MM.1S (cell line): ENCODE measurements around the gene EPHA10.

Source experiments
- DNase-seq: peaks from one replicate; pipeline ENCODE4 v3.0.0-alpha.2; 2015
- H2AFZ ChIP-seq: fragments of 300-600 bp; sonication (generic); 2 replicates; pipeline ENCODE4 v1.6.0; 2016; ENCODE audit warnings: antibody characterized with exemption, low read length
- H3F3A ChIP-seq: fragments of 300-600 bp; sonication (generic); 2 replicates; pipeline ENCODE4 v1.6.1; 2016; ENCODE audit warnings: mild to moderate bottlenecking, antibody characterized with exemption, low read length, moderate library complexity, mixed read lengths; ENCODE audit not compliant: insufficient read depth
- H3K27ac ChIP-seq: fragments of 300-600 bp; sonication (generic); 2 replicates; pipeline ENCODE4 v1.5.1; 2016; ENCODE audit warnings: mild to moderate bottlenecking, low read length
- H3K27me3 ChIP-seq: fragments of 300-600 bp; sonication (generic); replicated peaks from 2 replicates; pipeline ENCODE4 v1.6.0; 2016; ENCODE audit warnings: low read length; ENCODE audit not compliant: insufficient read depth
- H3K36me3 ChIP-seq: fragments of 300-600 bp; sonication (generic); replicated peaks from 2 replicates; pipeline ENCODE4 v1.6.1; 2016; ENCODE audit warnings: mild to moderate bottlenecking, low read length, mixed read lengths; ENCODE audit not compliant: insufficient read depth
- H3K4me1 ChIP-seq: fragments of 300-600 bp; sonication (generic); 2 replicates; pipeline ENCODE4 v1.6.1; 2016; ENCODE audit warnings: low read length, mixed read lengths
- H3K4me2 ChIP-seq: fragments of 300-600 bp; sonication (generic); 2 replicates; pipeline ENCODE4 v1.6.0; 2016; ENCODE audit warnings: low read depth, low read length
- H3K4me3 ChIP-seq: fragments of 300-600 bp; sonication (generic); 2 replicates; pipeline ENCODE4 v1.5.1; 2016; ENCODE audit warnings: low read length, mixed read lengths
- H3K79me2 ChIP-seq: fragments of 300-600 bp; sonication (generic); 2 replicates; pipeline ENCODE4 v1.6.1; 2016; ENCODE audit warnings: mixed run types, low read length, mixed read lengths
- H3K9ac ChIP-seq: fragments of 300-600 bp; sonication (generic); 2 replicates; pipeline ENCODE4 v1.6.1; 2016; ENCODE audit warnings: low read length, mixed read lengths
- H3K9me2 ChIP-seq: fragments of 300-600 bp; sonication (generic); replicated peaks from 2 replicates; pipeline ENCODE4 v1.6.1; 2016; ENCODE audit warnings: mild to moderate bottlenecking, low read length, mixed read lengths; ENCODE audit not compliant: insufficient read depth
- H3K9me3 ChIP-seq: fragments of 300-600 bp; sonication (generic); replicated peaks from 2 replicates; pipeline ENCODE4 v1.6.1; 2016; ENCODE audit warnings: mild to moderate bottlenecking, low read length, mixed read lengths; ENCODE audit not compliant: insufficient read depth
- H4K20me1 ChIP-seq: fragments of 300-600 bp; sonication (generic); 2 replicates; pipeline ENCODE4 v1.6.1; 2016; ENCODE audit warnings: mild to moderate bottlenecking, low read length, moderate library complexity, mixed read lengths; ENCODE audit not compliant: insufficient read depth
- CTCF ChIP-seq: fragments of 300-600 bp; sonication (generic); IDR thresholded peaks from 2 replicates; pipeline ENCODE4 v1.5.1; 2016; ENCODE audit warnings: antibody characterized with exemption, low read length, mixed read lengths
- EZH2 ChIP-seq: fragments of 300-600 bp; sonication (generic); optimal IDR thresholded peaks from 2 replicates; pipeline ENCODE3; 2017; ENCODE audit warnings: low read depth, mild to moderate bottlenecking, antibody characterized with exemption, low read length, mixed read lengths
- EZH2phosphoT487 ChIP-seq: fragments of 300-600 bp; sonication (generic); IDR thresholded peaks from 2 replicates; pipeline ENCODE4 v1.6.1; 2018; ENCODE audit warnings: antibody characterized with exemption, low read length

Gene EPHA10

GRCh38 chr1:37697090-37697489, 67.8 kb downstream of the EPHA10 start:
- Histone ChIP-seq H2AFZ (no peak overlapping the region), H3K4me1 (no peaks in the 10 kb centered on the region), H3F3A (no peaks in the 10 kb centered on the region), H3K4me2 (no peak overlapping the region), H3K27me3 (no peaks in the 10 kb centered on the region), H3K9me2 (no peaks in the 10 kb centered on the region), H3K79me2 (peaks cover 55% of the 10 kb centered on the region), H3K9me3 (no peaks in the 10 kb centered on the region), H3K36me3 (peaks cover 19% of the 10 kb centered on the region), H3K9ac (no peak overlapping the region), H3K27ac (no peak overlapping the region), H4K20me1 (no peaks in the 10 kb centered on the region), H3K4me3 (no peak overlapping the region)
- TF ChIP-seq EZH2 (no peak), EZH2phosphoT487 (no peak), CTCF (no peak)
- DNase-seq, result no peak

GRCh38 chr1:37692834-37693175, 72.1 kb downstream of the EPHA10 start:
- Histone ChIP-seq H3K4me3 (peak overlapping the region; percentile 98), H3K9me2 (no peaks in the 10 kb centered on the region), H3K27me3 (no peaks in the 10 kb centered on the region), H3F3A (peaks cover 24% of the 10 kb centered on the region), H3K36me3 (peaks cover 8% of the 10 kb centered on the region), H3K9ac (peak overlapping the region; percentile 73), H3K9me3 (no peaks in the 10 kb centered on the region), H3K27ac (peak overlapping the region; percentile 45; the same call in 1 of the 2 replicates), H4K20me1 (no peaks in the 10 kb centered on the region), H3K4me1 (peaks cover 5% of the 10 kb centered on the region), H3K79me2 (peaks cover 85% of the 10 kb centered on the region), H3K4me2 (peak overlapping the region; percentile 72), H2AFZ (peak overlapping the region; percentile 94)
- no peak for DNase-seq
- no peak for TF ChIP-seq EZH2phosphoT487
- TF ChIP-seq CTCF, result no peak
- TF ChIP-seq EZH2, result no peak

GRCh38 chr1:37692078-37692833, 72.7 kb downstream of the EPHA10 start, which contains the start of gene CDCA8:
TSS of gene CDCA8 (plus strand) at chr1:37692516. CDS start at chr1:37692691, 175 bp downstream.
- Histone ChIP-seq H3K9me2 (no peaks in the 10 kb centered on the region), H3K36me3 (peaks cover 8% of the 10 kb centered on the region), H3K9ac (peak within 1 kb of the TSS; percentile 73), H3K4me2 (peak within 1 kb of the TSS; percentile 97), H3K79me2 (peaks cover 81% of the 10 kb centered on the region), H3K4me3 (peak within 1 kb of the TSS; percentile 98), H3K27me3 (no peaks in the 10 kb centered on the region), H3F3A (peaks cover 24% of the 10 kb centered on the region), H4K20me1 (no peaks in the 10 kb centered on the region), H2AFZ (peak within 1 kb of the TSS; percentile 95), H3K27ac (peak within 1 kb of the TSS; percentile 48), H3K9me3 (no peaks in the 10 kb centered on the region), H3K4me1 (peaks cover 5% of the 10 kb centered on the region)
- TF ChIP-seq CTCF (peak; percentile 70), EZH2 (no peak)
- DNase-seq, result peak; percentile 98
